ENCODE results near the gene TMEM158.

TMEM158 gene

DNA sequence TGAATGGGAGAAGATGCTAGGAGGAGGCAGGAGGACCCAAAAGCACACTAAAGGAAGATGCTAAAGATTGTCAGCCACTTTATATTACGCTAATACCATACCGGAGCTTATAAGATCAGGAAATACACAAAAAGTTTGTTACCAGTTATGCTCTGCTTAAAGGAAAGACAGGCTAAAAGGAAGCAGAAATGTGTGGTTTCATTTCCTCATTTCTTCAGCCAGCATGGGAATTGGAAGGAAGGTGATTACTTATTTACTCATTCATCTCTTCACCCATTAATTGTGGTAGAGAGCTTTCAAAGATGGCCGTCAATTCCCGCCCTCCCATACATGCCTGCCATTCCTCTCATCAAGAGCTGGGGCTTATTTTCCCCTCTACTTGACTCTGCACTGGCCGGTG is 26.7 kb upstream of the TMEM158 start:
- no peaks in the 10 kb centered on the region for H3K27me3 ChIP-seq (ENCODE audit: control insufficient read depth, insufficient read depth, low read length)
- H3K9ac ChIP-seq (ENCODE audit: low read length), result no peak overlapping the region
- no peaks in the 10 kb centered on the region for H3K36me3 ChIP-seq (ENCODE audit: control insufficient read depth, insufficient read depth, low read length)
- no peak overlapping the region for H3K27ac ChIP-seq (ENCODE audit: low read depth, low read length)
- H3K4me1 ChIP-seq (ENCODE audit: control insufficient read depth, insufficient read depth, low read length), result no peaks in the 10 kb centered on the region
- H3K4me3 ChIP-seq (ENCODE audit: low read length), result no peak overlapping the region

DNA sequence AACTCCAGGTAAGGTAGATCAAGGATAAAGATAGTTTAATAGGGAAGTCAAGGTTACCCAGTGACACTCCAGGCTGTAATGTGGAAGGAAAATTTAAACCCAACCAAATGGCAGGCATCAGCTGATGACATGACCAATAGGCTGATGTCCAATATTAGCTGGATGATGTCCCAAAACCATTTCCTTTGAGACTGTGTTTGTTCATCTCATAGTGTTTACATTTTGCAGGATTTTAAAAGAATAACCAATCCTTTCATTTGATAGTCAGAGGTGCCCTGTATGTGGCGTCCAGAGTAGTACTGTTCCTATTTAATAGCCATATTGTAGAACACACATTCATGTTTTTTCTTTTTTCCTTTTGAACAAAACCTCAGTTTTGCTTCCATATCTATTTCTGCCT is 23.3 kb upstream of the TMEM158 start:
- Histone ChIP-seq H3K27ac (ENCODE audit: low read depth, low read length) (no peak overlapping the region), H3K4me3 (ENCODE audit: low read length) (no peak overlapping the region), H3K36me3 (ENCODE audit: control insufficient read depth, insufficient read depth, low read length) (no peaks in the 10 kb centered on the region), H3K27me3 (ENCODE audit: control insufficient read depth, insufficient read depth, low read length) (no peaks in the 10 kb centered on the region), H3K9ac (ENCODE audit: low read length) (no peak overlapping the region), H3K4me1 (ENCODE audit: control insufficient read depth, insufficient read depth, low read length) (no peaks in the 10 kb centered on the region)

DNA sequence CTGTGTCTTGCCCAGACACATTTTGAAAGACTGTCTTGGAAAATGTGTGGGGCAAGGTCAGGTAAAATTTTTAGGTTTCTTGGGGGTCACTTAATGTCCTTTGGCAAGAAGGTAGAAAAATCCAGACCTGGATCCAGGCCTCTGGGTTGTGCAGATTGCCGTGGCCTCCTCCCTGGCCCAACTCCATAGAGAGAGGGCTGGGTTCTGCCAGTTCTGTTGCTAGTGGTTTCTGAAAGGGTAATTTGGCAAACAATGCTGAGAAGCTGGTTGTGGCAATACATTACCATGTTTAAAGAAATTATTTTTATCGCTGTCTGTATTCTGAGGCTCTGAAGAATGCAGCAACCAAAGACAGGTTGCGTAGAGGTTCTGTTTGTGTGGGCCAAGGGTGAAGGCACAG is 20.2 kb upstream of the TMEM158 start:
- no peaks in the 10 kb centered on the region for H3K36me3 ChIP-seq (ENCODE audit: control insufficient read depth, insufficient read depth, low read length)
- H3K9ac ChIP-seq (ENCODE audit: low read length), result no peak overlapping the region
- H3K4me3 ChIP-seq (ENCODE audit: low read length), result no peak overlapping the region
- H3K27me3 ChIP-seq (ENCODE audit: control insufficient read depth, insufficient read depth, low read length), result no peaks in the 10 kb centered on the region
- no peak overlapping the region for H3K27ac ChIP-seq (ENCODE audit: low read depth, low read length)
- no peaks in the 10 kb centered on the region for H3K4me1 ChIP-seq (ENCODE audit: control insufficient read depth, insufficient read depth, low read length)

DNA sequence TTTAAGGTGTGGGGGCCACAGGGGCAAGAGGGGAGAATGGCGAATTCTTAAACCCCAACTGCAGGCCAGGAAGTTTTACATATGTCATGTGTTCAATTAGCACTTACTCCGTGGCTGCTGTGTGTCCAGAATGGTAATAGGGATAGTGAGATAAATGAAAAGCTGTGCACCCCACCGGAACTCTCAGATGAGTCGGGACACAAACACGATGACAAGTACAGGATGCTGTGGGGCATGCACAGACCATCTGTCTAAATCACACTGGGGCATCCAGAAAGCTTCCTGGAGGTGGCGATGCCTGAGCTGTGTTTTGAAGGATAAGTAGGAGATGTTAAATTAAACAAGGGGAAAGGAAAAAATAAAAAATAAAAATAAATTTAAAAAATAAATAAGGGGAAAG is 18.3 kb upstream of the TMEM158 start:
- Histone ChIP-seq H3K27ac (ENCODE audit: low read depth, low read length) (no peak overlapping the region), H3K4me1 (ENCODE audit: control insufficient read depth, insufficient read depth, low read length) (no peaks in the 10 kb centered on the region), H3K27me3 (ENCODE audit: control insufficient read depth, insufficient read depth, low read length) (no peaks in the 10 kb centered on the region), H3K4me3 (ENCODE audit: low read length) (no peak overlapping the region), H3K9ac (ENCODE audit: low read length) (no peak overlapping the region), H3K36me3 (ENCODE audit: control insufficient read depth, insufficient read depth, low read length) (no peaks in the 10 kb centered on the region)

DNA sequence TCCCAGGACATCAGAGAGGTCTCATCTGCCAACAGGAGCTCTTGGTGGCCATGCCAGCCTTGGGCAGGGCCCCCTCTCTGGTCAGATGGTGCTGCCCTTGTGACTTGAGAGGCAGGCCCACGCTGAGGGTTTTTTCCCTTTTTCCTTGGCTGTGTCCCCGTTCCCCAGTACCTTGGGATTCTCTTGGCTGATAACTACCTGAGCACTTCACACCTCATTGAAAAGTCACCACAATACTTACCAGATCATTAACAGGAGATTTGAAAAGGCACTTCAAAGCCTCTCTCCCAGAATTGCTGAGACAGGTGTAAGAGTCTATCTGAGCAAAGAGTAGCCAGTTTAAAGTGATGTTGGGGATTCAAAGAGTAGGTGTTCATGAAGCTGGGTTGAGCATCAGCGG is 15.1 kb upstream of the TMEM158 start:
- no peak overlapping the region for H3K27ac ChIP-seq (ENCODE audit: low read depth, low read length)
- H3K27me3 ChIP-seq (ENCODE audit: control insufficient read depth, insufficient read depth, low read length), result no peaks in the 10 kb centered on the region
- no peak overlapping the region for H3K4me3 ChIP-seq (ENCODE audit: low read length)
- H3K4me1 ChIP-seq (ENCODE audit: control insufficient read depth, insufficient read depth, low read length), result no peaks in the 10 kb centered on the region
- no peaks in the 10 kb centered on the region for H3K36me3 ChIP-seq (ENCODE audit: control insufficient read depth, insufficient read depth, low read length)
- H3K9ac ChIP-seq (ENCODE audit: low read length), result no peak overlapping the region

DNA sequence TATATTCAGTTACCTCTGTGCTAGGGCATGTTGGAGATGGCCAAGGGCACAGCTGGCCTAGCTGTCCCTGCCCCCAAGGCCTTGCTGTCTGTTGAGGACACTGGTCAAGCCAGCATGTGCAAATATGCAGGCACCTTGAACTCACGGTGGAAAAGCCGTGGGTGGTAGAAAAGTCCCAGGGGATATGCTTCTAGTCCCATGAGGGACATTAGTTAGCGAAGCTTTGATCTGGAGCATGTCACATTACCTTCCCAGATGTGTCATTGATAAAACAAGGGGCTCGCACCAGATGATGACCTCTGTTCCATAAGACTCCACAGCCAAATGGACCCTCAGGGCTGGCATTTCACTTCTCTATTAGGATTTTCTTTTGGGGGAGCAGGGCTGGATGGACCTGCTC is 14.2 kb upstream of the TMEM158 start:
- no peak overlapping the region for H3K27ac ChIP-seq (ENCODE audit: low read depth, low read length)
- no peaks in the 10 kb centered on the region for H3K4me1 ChIP-seq (ENCODE audit: control insufficient read depth, insufficient read depth, low read length)
- no peaks in the 10 kb centered on the region for H3K36me3 ChIP-seq (ENCODE audit: control insufficient read depth, insufficient read depth, low read length)
- no peaks in the 10 kb centered on the region for H3K27me3 ChIP-seq (ENCODE audit: control insufficient read depth, insufficient read depth, low read length)
- no peak overlapping the region for H3K9ac ChIP-seq (ENCODE audit: low read length)
- H3K4me3 ChIP-seq (ENCODE audit: low read length), result no peak overlapping the region

DNA sequence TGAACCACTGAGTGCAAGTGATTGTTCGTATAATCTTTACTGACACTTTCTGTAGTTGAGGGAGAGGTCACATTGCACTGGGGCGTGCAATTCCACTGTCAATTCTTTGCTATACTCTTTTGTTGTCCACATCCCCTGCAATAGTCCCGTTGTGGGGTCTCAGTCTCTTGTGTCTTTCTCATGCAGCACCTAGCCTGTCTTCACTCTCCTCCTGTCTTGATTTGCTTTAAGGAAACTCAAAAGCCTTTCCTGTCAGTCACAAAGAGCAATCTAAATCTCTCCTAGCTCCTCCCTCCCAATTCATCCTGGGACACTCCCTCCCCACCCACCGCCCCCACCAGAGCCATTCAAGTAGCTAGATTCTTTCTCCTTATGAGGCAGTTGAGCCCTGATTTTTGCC is 13.2 kb upstream of the TMEM158 start:
- Histone ChIP-seq H3K4me1 (ENCODE audit: control insufficient read depth, insufficient read depth, low read length) (no peaks in the 10 kb centered on the region), H3K27me3 (ENCODE audit: control insufficient read depth, insufficient read depth, low read length) (no peaks in the 10 kb centered on the region), H3K9ac (ENCODE audit: low read length) (no peak overlapping the region)

DNA sequence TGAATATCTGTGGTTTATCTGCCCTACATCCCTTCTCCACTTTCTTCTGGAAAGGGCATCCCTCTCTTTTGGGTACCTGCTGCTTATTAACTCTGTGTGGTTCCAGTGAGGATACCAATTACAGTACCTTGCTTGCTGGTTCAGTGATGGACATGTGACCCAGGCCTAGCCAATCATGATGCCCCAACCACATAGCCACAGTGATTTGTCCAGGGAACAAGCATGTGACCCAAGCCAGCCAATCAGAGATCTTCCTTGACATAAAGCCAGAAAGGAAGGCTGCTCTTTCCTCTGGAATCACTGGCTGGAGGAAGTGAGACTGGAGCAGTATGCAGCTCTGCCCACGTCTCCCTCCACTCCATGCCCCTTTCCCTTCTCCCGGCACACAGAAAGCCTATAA is 10.9 kb upstream of the TMEM158 start:
- Histone ChIP-seq H3K27ac (ENCODE audit: low read depth, low read length) (no peak overlapping the region), H3K9ac (ENCODE audit: low read length) (no peak overlapping the region), H3K27me3 (ENCODE audit: control insufficient read depth, insufficient read depth, low read length) (no peaks in the 10 kb centered on the region), H3K4me3 (ENCODE audit: low read length) (no peak overlapping the region), H3K36me3 (ENCODE audit: control insufficient read depth, insufficient read depth, low read length) (no peaks in the 10 kb centered on the region), H3K4me1 (ENCODE audit: control insufficient read depth, insufficient read depth, low read length) (no peaks in the 10 kb centered on the region)

More for the DNA sequence above, 13.2 kb upstream of the TMEM158 start:
- H3K36me3 ChIP-seq (ENCODE audit: control insufficient read depth, insufficient read depth, low read length), result no peaks in the 10 kb centered on the region
- no peak overlapping the region for H3K4me3 ChIP-seq (ENCODE audit: low read length)
- H3K27ac ChIP-seq (ENCODE audit: low read depth, low read length), result no peak overlapping the region

DNA sequence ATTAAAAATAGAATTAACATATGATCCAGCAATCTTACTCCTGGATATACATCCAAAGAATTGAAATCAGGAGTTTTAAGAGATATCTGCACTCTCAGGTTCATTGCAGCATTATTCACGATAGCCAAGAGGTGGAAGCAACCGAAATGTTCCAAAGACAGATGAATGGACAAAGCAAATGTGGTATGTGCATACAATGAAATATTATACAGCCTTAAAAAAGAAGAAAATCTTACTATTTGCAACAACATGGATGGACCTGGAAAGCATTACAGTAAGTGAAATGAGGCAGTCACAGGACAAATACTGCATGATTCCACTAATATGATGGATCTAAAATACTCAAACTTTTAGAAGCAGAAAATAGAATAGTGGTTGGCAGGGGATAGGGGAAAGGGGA is 9.3 kb upstream of the TMEM158 start:
- Histone ChIP-seq H3K4me1 (ENCODE audit: control insufficient read depth, insufficient read depth, low read length) (no peaks in the 10 kb centered on the region), H3K27ac (ENCODE audit: low read depth, low read length) (no peak overlapping the region), H3K4me3 (ENCODE audit: low read length) (no peak overlapping the region), H3K27me3 (ENCODE audit: control insufficient read depth, insufficient read depth, low read length) (no peaks in the 10 kb centered on the region), H3K9ac (ENCODE audit: low read length) (no peak overlapping the region), H3K36me3 (ENCODE audit: control insufficient read depth, insufficient read depth, low read length) (no peaks in the 10 kb centered on the region)

DNA sequence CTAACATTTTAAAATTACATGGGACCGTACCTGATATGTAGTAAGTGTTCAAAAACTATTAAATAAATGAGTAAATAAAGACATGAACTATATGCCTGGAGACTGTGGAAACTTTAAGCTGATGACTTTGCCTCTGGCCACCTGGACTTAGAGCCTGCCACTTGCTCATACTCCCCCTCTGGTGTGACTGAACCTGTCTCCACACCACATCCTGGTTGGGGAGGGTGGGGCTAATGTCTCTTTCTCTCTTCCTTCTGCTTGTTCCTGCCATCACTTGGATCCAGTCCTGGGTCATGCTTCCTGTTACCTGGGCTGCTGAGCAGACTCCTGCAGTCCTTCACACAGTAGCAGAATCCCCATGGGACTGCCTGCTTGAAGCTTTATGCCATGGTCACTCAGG is 8.2 kb upstream of the TMEM158 start:
- no peaks in the 10 kb centered on the region for H3K36me3 ChIP-seq (ENCODE audit: control insufficient read depth, insufficient read depth, low read length)
- no peak overlapping the region for H3K27ac ChIP-seq (ENCODE audit: low read depth, low read length)
- no peaks in the 10 kb centered on the region for H3K4me1 ChIP-seq (ENCODE audit: control insufficient read depth, insufficient read depth, low read length)
- no peak overlapping the region for H3K4me3 ChIP-seq (ENCODE audit: low read length)
- no peak overlapping the region for H3K9ac ChIP-seq (ENCODE audit: low read length)
- no peaks in the 10 kb centered on the region for H3K27me3 ChIP-seq (ENCODE audit: control insufficient read depth, insufficient read depth, low read length)

DNA sequence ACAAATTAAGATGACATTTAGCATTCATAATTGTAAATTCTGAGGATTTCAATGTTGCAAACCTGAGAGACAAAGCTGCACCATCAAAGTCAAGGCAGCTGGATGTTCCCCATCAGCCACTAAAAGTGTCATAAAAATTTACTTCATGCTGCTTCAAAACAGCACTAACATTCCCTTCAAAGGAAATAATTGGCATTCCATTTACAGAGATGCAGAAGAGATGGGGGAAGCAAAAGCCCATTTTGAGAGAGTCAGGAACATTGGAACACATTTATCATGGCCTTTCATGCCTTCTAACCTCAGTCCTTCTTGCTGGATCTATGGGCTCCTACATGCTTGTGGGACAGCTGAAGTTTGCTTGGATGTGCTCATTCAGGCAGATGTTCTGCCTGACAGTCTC is 6.4 kb upstream of the TMEM158 start:
- H3K36me3 ChIP-seq (ENCODE audit: control insufficient read depth, insufficient read depth, low read length), result no peaks in the 10 kb centered on the region
- no peaks in the 10 kb centered on the region for H3K4me1 ChIP-seq (ENCODE audit: control insufficient read depth, insufficient read depth, low read length)
- no peak overlapping the region for H3K27ac ChIP-seq (ENCODE audit: low read depth, low read length)
- no peak overlapping the region for H3K4me3 ChIP-seq (ENCODE audit: low read length)
- no peaks in the 10 kb centered on the region for H3K27me3 ChIP-seq (ENCODE audit: control insufficient read depth, insufficient read depth, low read length)
- no peak overlapping the region for H3K9ac ChIP-seq (ENCODE audit: low read length)

DNA sequence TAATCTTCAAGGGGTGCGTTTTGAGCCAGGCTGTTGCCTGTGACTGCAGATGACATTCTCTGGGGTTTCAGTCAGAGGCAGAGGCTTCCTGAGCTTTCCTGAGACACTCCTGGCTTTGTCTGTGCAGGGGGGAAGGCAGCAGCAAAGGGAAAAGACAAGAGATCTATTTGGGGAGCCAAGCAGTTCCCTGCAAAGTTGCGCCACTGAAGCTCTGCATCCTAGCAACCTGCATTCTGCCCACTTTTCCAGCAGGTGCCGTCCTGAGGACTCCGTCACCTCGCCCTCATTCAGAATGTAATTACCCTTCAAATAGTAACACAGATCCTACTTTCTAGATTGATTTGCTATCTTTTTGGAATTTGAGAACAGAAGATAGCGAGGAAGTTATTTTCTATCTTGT is 1.9 kb upstream of the TMEM158 start:
- no peak overlapping the region for H3K27ac ChIP-seq (ENCODE audit: low read depth, low read length)
- no peak overlapping the region for H3K4me3 ChIP-seq (ENCODE audit: low read length)
- H3K9ac ChIP-seq (ENCODE audit: low read length), result no peak overlapping the region
- H3K36me3 ChIP-seq (ENCODE audit: control insufficient read depth, insufficient read depth, low read length), result no peaks in the 10 kb centered on the region
- H3K4me1 ChIP-seq (ENCODE audit: control insufficient read depth, insufficient read depth, low read length), result peaks cover 2% of the 10 kb centered on the region
- H3K27me3 ChIP-seq (ENCODE audit: control insufficient read depth, insufficient read depth, low read length), result no peaks in the 10 kb centered on the region

DNA sequence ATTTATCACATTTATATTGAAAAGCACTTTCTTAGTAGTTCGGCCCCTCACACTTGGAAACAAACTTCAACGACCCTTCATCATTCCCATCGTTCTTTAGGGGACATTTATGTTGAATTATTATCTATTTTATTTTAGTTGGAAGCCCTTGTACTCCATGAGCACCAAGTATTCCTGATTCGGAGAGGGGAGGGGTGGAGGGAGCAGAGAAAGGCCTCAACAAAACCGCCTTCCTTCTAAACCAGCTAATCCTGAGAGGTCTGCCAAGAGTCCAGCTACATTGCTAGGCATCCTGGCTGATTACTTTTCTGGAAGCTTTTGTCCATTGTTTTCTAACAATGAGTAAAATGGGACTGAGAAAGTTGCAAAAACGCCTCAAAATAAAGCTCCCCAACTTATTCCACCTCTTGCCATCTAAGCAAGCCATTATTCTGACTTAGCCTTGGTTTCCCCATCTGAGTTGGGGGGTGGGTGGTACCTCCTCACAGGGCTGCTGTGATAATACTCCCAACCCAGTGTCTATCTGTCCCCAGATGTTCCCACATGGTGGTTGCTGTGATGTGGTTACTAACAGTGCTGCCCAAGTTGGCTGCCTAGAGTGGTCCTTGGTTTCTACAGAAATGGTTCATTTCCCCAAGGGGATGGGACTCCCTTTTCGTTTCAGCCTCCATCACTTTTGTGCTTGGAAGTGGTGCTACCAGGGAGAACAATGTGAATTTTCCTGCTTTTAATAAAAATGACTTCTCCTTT is 1.2 kb upstream of the TMEM158 start:
- Histone ChIP-seq H3K4me3 (ENCODE audit: low read length) (no peak overlapping the region), H3K4me1 (ENCODE audit: control insufficient read depth, insufficient read depth, low read length) (peaks cover 2% of the 10 kb centered on the region), H3K27me3 (ENCODE audit: control insufficient read depth, insufficient read depth, low read length) (no peaks in the 10 kb centered on the region), H3K36me3 (ENCODE audit: control insufficient read depth, insufficient read depth, low read length) (no peaks in the 10 kb centered on the region), H3K27ac (ENCODE audit: low read depth, low read length) (no peak overlapping the region), H3K9ac (ENCODE audit: low read length) (no peak overlapping the region)
